ENCODE measurements around the gene PLP2. TPM values are rescaled to one million over a fixed set of nuclear protein-coding genes. Genes with fewer than 3 reads are reported as not detected.
"Not testable (repeated sequence)": the region's sequence is repeated elsewhere in the genome, so short reads cannot be mapped to it uniquely, and the experiment has no call there.

PLP2 gene
- 12.2 TPM for total RNA-seq (ENCODE audit: unreplicated experiment)
- long read RNA-seq, partial matches to known transcripts: 0 of 3 reads
- long read RNA-seq, other reads (novel, unspliced or antisense): 0 of 3 reads

DNA sequence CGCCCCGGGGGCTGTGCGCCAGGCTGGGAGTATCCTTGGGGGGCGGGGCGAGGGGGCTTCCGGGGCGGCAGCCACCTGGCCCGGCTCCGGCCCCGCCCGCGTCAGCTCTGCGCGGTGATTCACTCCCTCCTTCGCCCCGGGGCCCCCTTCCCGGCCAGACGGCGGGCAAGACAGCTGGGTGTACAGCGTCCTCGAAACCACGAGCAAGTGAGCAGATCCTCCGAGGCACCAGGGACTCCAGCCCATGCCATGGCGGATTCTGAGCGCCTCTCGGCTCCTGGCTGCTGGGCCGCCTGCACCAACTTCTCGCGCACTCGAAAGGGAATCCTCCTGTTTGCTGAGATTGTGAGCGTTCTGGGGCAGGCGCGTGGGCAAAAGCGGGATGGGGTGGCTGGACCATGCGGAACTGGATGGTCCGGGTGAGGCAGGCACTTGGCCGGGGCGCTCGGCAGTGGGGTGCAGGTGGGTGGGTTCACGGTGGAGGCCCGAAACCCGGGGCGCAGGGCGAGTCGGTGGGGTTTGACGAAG, at the start of gene PLP2:
Gene PLP2 (plus strand): TSS at position 147 of the 528 bp plus-strand sequence. CDS start 103 bp downstream, at position 250.
- Mint-ChIP-seq H3K27ac (ENCODE audit: unreplicated experiment) (no peak within 1 kb of the TSS), H3K27me3 (ENCODE audit: unreplicated experiment) (peaks cover 3% of the 10 kb centered on the region), H3K4me1 (ENCODE audit: low read depth, unreplicated experiment) (peaks cover 1% of the 10 kb centered on the region), H3K4me3 (ENCODE audit: unreplicated experiment) (peak within 1 kb of the TSS; percentile 78), H3K36me3 (ENCODE audit: unreplicated experiment) (no peaks in the 10 kb centered on the region), H3K9me3 (ENCODE audit: unreplicated experiment) (peaks cover 4% of the 10 kb centered on the region)
- TF ChIP-seq CTCF (IDR thresholded peaks at IDR 0.05; ENCODE audit: partially characterized antibody, unreplicated experiment): no peak
- DNase-seq: peak; percentile 40

- Mint-ChIP-seq H3K27me3 (ENCODE audit: unreplicated experiment) (peaks cover 2% of the 10 kb centered on the region), H3K36me3 (ENCODE audit: unreplicated experiment) (no peaks in the 10 kb centered on the region), H3K4me3 (ENCODE audit: unreplicated experiment) (peak overlapping the region; percentile 96), H3K9me3 (ENCODE audit: unreplicated experiment) (peaks cover 3% of the 10 kb centered on the region), H3K27ac (ENCODE audit: unreplicated experiment) (peak overlapping the region; percentile 87), H3K4me1 (ENCODE audit: low read depth, unreplicated experiment) (peaks cover 5% of the 10 kb centered on the region)
- TF ChIP-seq CTCF (IDR thresholded peaks at IDR 0.05; ENCODE audit: partially characterized antibody, unreplicated experiment): no peak
- no peak for DNase-seq
Measured at GRCh38 chrX:49122499-49122898, 49.2 kb upstream of the PLP2 start.

GRCh38 chrX:49127742-49128258, 43.9 kb upstream of the PLP2 start:
- H3K9me3 Mint-ChIP-seq (ENCODE audit: unreplicated experiment); H3K27ac Mint-ChIP-seq (ENCODE audit: unreplicated experiment); H3K4me1 Mint-ChIP-seq (ENCODE audit: low read depth, unreplicated experiment); H3K27me3 Mint-ChIP-seq (ENCODE audit: unreplicated experiment); H3K36me3 Mint-ChIP-seq (ENCODE audit: unreplicated experiment); H3K4me3 Mint-ChIP-seq (ENCODE audit: unreplicated experiment); DNase-seq: not testable (repeated sequence)

DNA sequence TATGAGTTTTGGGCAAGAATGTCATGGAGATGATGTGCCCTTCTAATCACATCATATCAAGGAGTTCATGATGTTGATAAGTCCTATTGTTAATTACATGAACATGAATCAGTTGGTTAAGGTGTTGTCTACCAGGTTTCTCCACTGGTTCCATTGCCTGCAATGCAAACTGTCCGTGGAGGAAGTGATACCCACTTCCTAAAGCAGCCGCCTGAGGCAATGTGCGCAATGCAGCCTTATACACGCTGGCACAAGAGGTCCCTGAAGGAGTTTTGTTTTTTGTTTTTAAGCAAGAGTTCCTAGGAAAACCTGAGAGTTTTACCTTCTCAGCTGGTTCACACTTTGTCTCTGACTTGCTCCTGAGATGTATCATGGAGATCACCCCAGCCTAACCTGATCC, 42.3 kb upstream of the PLP2 start:
- Mint-ChIP-seq H3K27me3 (ENCODE audit: unreplicated experiment) (no peaks in the 10 kb centered on the region), H3K4me3 (ENCODE audit: unreplicated experiment) (no peak overlapping the region), H3K27ac (ENCODE audit: unreplicated experiment) (no peak overlapping the region), H3K4me1 (ENCODE audit: low read depth, unreplicated experiment) (no peaks in the 10 kb centered on the region), H3K36me3 (ENCODE audit: unreplicated experiment) (no peaks in the 10 kb centered on the region), H3K9me3 (ENCODE audit: unreplicated experiment) (peaks cover 1% of the 10 kb centered on the region)
- TF ChIP-seq CTCF (IDR thresholded peaks at IDR 0.05; ENCODE audit: partially characterized antibody, unreplicated experiment): no peak
- DNase-seq: no peak

DNA sequence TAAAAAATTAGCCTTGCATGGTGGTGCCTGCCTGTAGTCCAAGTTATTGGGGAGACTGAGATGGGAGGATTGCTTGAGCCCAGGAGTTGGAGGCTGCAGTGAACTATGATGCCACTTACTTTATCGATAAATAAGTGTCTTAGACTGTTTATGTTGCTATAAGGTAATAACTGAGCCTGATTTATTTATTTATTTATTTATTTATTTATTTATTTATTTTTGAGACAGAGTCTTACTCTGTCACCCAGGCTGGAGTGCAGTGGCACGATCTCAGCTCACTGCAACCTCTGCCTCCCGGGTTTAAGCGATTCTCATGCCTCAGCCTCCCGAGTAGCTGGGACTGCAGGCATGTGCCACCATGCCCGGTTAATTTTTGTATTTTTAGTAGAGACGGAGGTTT, 39.4 kb upstream of the PLP2 start:
- DNase-seq; H3K9me3 Mint-ChIP-seq (ENCODE audit: unreplicated experiment); H3K36me3 Mint-ChIP-seq (ENCODE audit: unreplicated experiment); H3K4me1 Mint-ChIP-seq (ENCODE audit: low read depth, unreplicated experiment); H3K4me3 Mint-ChIP-seq (ENCODE audit: unreplicated experiment); H3K27me3 Mint-ChIP-seq (ENCODE audit: unreplicated experiment); H3K27ac Mint-ChIP-seq (ENCODE audit: unreplicated experiment): not testable (repeated sequence)

- no peaks in the 10 kb centered on the region for H3K27me3 Mint-ChIP-seq (ENCODE audit: unreplicated experiment)
- no peak overlapping the region for H3K27ac Mint-ChIP-seq (ENCODE audit: unreplicated experiment)
- TF ChIP-seq CTCF (IDR thresholded peaks at IDR 0.05; ENCODE audit: partially characterized antibody, unreplicated experiment): no peak
- no peak overlapping the region for H3K4me3 Mint-ChIP-seq (ENCODE audit: unreplicated experiment)
- H3K4me1 Mint-ChIP-seq (ENCODE audit: low read depth, unreplicated experiment): no peaks in the 10 kb centered on the region
- no peak for DNase-seq
- H3K36me3 Mint-ChIP-seq (ENCODE audit: unreplicated experiment): no peaks in the 10 kb centered on the region
- H3K9me3 Mint-ChIP-seq (ENCODE audit: unreplicated experiment): peaks cover 1% of the 10 kb centered on the region
Measured at GRCh38 chrX:49133759-49134158, 37.9 kb upstream of the PLP2 start.

All from glutamatergic neuron (in vitro differentiated cells).